GM19324 (cell line): ENCODE data around the gene IGSF22.
"Not testable (repeated sequence)": the region's sequence is repeated elsewhere in the genome, so short reads cannot be mapped to it uniquely, and the experiment has no call there.

Source experiments
- ATAC-seq: cut with Tn5 transposase; IDR thresholded peaks from one replicate; pipeline ENCODE4 v1.9.1; 2021; ENCODE audit warnings: mild to moderate bottlenecking, moderate library complexity; ENCODE audit not compliant: unreplicated experiment, low FRiP score

The IGSF22 gene

GRCh38 chr11:18696638-18697225 lies 29.3 kb downstream of the IGSF22 start:
- no peak for ATAC-seq

GRCh38 chr11:18692941-18693760 lies 32.8 kb downstream of the IGSF22 start:
- no peak for ATAC-seq

- not testable (repeated sequence) for ATAC-seq
Observed at GRCh38 chr11:18691467-18692140, 34.4 kb downstream of the IGSF22 start.

- ATAC-seq, result no peak
Observed at GRCh38 chr11:18684267-18684666, 41.7 kb downstream of the IGSF22 start.

GRCh38 chr11:18682466-18682865 lies 43.5 kb downstream of the IGSF22 start:
- ATAC-seq, result no peak

- not testable (repeated sequence) for ATAC-seq
Observed at GRCh38 chr11:18681949-18682348, 44.0 kb downstream of the IGSF22 start.

GRCh38 chr11:18677560-18677959 lies 48.4 kb downstream of the IGSF22 start:
- no peak for ATAC-seq

- ATAC-seq, result no peak
Observed at GRCh38 chr11:18676803-18677202, 49.2 kb downstream of the IGSF22 start.

- ATAC-seq, result not testable (repeated sequence)
Observed at GRCh38 chr11:18672209-18672608, 53.8 kb downstream of the IGSF22 start.

- ATAC-seq, result no peak
Observed at GRCh38 chr11:18671246-18671645, 54.7 kb downstream of the IGSF22 start.

- no peak for ATAC-seq
Observed at GRCh38 chr11:18669711-18670110, 56.3 kb downstream of the IGSF22 start.

GRCh38 chr11:18669219-18669596 lies 56.8 kb downstream of the IGSF22 start:
- ATAC-seq, result no peak

- ATAC-seq, result no peak
Observed at GRCh38 chr11:18668131-18668530, 57.9 kb downstream of the IGSF22 start.

- ATAC-seq, result not testable (repeated sequence)
Observed at GRCh38 chr11:18665353-18665872, 60.6 kb downstream of the IGSF22 start.

- no peak for ATAC-seq
Observed at GRCh38 chr11:18657673-18658072, 68.3 kb downstream of the IGSF22 start.
